Measurements from ENCODE around the gene ZNF177.

Gene ZNF177

DNA sequence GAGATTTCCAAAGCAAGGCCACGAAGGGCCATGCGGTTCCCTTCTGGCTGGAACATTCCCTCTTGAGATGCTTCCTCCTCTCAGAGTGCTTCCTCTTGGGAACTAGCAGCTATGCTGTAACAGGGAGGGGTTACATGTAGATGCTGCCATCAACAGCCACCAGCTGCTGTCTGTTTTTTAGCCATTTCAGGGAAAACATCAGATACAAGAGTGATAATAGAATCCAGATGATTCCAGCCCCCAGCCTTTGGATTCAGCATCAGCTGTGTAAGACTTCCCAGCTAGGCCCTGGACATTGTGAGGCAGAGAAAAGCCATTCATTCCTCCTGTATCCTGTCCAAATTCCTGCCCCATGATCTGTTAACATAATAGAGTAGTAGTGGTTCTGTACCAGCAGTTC lies 8.2 kb upstream of the ZNF177 start:
- no peak for DNase-seq (ENCODE audit: low spot score)
- Histone ChIP-seq H3K27ac (no peak overlapping the region), H3K4me3 (no peak overlapping the region)
- TF ChIP-seq, protein P1, sequence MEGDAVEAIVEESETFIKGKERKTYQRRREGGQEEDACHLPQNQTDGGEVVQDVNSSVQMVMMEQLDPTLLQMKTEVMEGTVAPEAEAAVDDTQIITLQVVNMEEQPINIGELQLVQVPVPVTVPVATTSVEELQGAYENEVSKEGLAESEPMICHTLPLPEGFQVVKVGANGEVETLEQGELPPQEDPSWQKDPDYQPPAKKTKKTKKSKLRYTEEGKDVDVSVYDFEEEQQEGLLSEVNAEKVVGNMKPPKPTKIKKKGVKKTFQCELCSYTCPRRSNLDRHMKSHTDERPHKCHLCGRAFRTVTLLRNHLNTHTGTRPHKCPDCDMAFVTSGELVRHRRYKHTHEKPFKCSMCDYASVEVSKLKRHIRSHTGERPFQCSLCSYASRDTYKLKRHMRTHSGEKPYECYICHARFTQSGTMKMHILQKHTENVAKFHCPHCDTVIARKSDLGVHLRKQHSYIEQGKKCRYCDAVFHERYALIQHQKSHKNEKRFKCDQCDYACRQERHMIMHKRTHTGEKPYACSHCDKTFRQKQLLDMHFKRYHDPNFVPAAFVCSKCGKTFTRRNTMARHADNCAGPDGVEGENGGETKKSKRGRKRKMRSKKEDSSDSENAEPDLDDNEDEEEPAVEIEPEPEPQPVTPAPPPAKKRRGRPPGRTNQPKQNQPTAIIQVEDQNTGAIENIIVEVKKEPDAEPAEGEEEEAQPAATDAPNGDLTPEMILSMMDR (IDR thresholded peaks at IDR 0.05), result no peak

DNA sequence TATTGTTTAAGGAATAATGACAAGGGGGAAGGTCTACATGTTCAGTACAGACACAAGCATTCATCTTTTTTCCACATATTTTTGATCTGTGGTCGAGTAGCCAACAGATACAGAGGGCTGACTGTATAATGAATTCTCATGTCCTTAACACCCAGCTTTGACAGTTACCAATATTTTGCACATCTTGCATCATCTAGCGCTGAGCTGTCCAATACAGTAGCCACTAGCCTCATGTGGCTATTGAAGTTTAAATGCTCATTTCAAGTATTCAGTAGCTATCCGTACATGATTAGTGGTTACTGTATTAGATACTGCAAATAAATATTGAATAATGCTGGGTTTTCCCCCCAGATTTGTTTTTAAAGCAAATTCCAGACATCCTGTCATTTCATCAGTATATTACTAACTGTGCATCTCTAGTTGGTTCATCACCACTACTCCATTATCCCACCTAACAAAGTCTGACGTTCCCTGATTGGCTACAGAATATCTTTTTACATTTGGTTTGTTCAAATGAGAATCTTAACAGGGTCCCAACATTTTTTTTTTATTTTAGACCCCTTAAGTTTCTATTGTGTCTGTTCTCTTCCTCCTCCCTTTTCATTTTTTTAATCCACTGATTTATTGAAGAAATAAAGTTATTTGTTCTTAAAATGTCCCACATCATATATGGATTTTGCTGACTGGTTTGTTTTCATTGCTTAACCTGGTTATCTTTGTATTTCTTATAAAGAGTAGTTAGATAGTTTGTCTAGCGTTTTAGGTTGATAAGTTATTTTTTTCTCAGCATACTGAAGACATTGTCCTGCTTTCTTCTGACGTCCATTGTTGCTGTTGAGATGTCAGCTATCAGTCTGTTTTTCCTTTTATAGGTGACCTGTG lies 8.2 kb downstream of the ZNF177 start:
- DNase-seq (ENCODE audit: low spot score), result no peak
- TF ChIP-seq, protein P1 (IDR thresholded peaks at IDR 0.05), result no peak
- Histone ChIP-seq H3K4me3 (no peak overlapping the region), H3K27ac (no peak overlapping the region)

DNA sequence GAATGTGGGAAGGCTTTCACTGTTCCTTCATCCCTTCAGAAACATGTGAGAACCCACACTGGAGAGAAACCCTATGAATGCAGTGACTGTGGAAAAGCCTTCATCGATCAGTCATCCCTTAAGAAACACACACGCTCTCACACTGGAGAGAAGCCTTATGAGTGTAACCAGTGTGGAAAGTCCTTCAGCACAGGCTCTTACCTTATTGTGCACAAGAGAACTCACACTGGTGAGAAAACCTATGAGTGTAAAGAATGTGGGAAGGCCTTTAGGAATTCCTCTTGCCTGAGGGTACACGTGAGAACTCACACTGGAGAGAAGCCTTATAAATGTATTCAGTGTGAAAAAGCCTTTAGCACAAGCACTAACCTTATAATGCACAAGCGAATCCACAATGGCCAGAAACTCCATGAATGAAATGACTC lies 18.6 kb downstream of the ZNF177 start:
- Histone ChIP-seq H3K27ac (no peak overlapping the region), H3K4me3 (peak overlapping the region; percentile 32)
- DNase-seq (ENCODE audit: low spot score), result no peak
- TF ChIP-seq, protein P1 (IDR thresholded peaks at IDR 0.05), result no peak

DNA sequence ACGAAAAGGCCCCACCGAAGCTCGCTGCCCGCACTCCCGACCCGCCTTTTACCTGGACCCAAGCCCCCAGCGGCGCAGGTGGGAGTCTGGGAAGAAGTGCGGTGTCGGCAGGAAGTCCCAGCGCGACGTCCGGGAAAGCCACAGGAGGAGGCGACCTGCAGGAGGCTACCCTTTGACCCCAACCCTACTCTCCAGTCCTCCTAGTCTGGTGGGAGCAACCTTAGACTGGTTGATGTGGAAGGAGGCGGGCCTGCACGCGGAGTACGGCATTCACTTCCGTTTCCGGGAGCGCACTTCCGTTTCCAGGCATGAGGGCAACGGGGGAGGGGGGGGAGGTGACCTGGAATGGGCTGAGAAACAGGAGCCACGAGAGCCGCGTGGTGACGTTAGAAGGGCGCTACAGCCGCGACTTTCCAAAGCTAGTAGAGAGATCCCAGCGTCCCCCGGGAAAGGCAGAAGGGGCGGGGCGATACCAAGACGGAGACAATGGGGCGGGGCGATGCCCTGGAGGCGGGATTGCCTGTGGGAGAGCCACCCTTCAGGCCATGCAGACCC lies 44.1 kb downstream of the ZNF177 start:
- Histone ChIP-seq H3K4me3 (peak overlapping the region; percentile 72), H3K27ac (peak overlapping the region in 1 of 2 donors; percentile 54)
- TF ChIP-seq, protein P1 (IDR thresholded peaks at IDR 0.05), result no peak
- DNase-seq (ENCODE audit: low spot score), result peak; percentile 75

DNA sequence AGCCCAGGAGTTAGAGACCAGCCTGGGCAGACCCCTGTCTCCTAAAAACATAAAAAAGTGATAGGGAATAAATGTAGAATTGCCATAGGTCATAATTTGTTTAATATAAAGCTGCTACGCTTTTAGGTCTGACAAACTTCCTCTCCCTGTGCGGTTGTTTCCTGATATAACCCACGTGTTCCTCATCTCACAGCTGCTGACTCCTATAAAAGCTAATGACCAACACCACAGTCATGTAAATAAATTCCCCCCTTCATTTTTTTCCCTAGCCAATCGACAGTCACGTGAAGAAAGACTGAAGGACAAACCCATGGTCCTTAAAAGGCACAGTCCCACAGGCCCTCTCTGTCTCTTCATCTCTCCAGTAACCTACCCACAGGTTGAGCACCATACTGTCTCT lies 45.0 kb downstream of the ZNF177 start:
- TF ChIP-seq, protein P1 (IDR thresholded peaks at IDR 0.05), result no peak
- no peak for DNase-seq (ENCODE audit: low spot score)
- Histone ChIP-seq H3K27ac (no peak overlapping the region), H3K4me3 (peak overlapping the region; percentile 72)

DNA sequence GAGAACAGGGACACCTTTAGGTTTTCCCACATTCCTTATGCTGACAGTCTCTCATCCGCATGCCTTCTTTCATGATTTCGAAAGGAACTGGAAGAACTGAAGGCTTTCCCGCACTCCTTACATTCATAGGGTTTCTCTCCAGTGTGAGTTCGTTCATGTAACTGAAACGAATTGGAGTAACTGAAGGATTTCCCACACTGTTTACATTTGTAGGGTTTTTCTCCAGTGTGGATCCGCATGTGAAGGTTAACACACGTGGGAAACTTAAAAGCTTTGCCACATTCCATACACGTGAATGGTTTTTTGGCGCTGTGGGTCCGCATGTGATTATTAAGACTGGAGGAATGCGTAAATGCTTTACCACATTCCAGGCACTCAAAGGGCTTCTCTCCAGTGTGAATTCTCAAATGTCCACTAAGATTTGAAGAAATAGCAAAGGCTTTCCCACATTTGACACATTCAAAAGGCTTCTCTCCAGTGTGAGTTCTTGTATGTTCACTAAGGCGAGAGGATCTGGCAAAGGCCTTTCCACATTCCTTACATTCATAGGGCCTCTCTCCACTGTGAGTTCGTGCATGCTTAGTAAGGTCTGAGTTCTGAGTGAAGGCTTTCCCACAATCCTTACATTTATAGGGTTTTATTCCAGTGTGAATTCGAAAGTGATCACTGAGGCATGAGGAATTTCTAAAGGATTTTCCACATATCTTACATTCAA lies 50.6 kb downstream of the ZNF177 start:
- Histone ChIP-seq H3K27ac (no peak overlapping the region), H3K4me3 (peak overlapping the region; percentile 47)
- no peak for DNase-seq (ENCODE audit: low spot score)
- TF ChIP-seq, protein P1 (IDR thresholded peaks at IDR 0.05), result no peak
